ENCODE data around the gene SCYGR3. TPM values are rescaled to one million over a fixed set of nuclear protein-coding genes. Genes with fewer than 3 reads are reported as not detected.

Gene SCYGR3
- total RNA-seq, 1 donor from 2014 or later: not detected

Other genes starting within 250 kb of the SCYGR3 start
- gene TM4SF20, start 235.5 kb downstream of the SCYGR3 start, total RNA-seq: not detected
- not detected for gene SCYGR1, start 226.9 kb downstream of the SCYGR3 start, total RNA-seq
- 35.9 TPM for gene AGFG1, start 142.7 kb downstream of the SCYGR3 start, total RNA-seq
- gene SCYGR2, start 15.9 kb downstream of the SCYGR3 start, total RNA-seq: not detected
- not detected for gene SCYGR4, start 2.7 kb upstream of the SCYGR3 start, total RNA-seq
- gene SCYGR5, start 52.0 kb upstream of the SCYGR3 start, total RNA-seq: not detected
- 5.3 TPM for gene SLC19A3, start 103.2 kb upstream of the SCYGR3 start, total RNA-seq
- not detected for gene SCYGR6, start 109.9 kb upstream of the SCYGR3 start, total RNA-seq
- gene SCYGR7, start 113.5 kb upstream of the SCYGR3 start, total RNA-seq: not detected
- gene SCYGR8, start 131.1 kb upstream of the SCYGR3 start, total RNA-seq: not detected
- gene CCL20, start 199.0 kb upstream of the SCYGR3 start, total RNA-seq: not detected